Hematopoietic multipotent progenitor cell treated with erythropoietin and hydrocortisone succinate and interleukin-3 and kit ligand, for 4 days (in vitro differentiated cells): ENCODE measurements around the gene PEX12.
A peak's percentile ranks its signal among the peaks of the same experiment; 100 is the strongest.
"Not testable (repeated sequence)": the region's sequence is repeated elsewhere in the genome, so short reads cannot be mapped to it uniquely, and the experiment has no call there.

ENCODE experiments used
- DNase-seq: peaks from one replicate; pipeline ENCODE4 v3.0.0-alpha.2; 2015

PEX12 gene

GRCh38 chr17:35577830-35578196 lies 558 bp downstream of the PEX12 start:
- DNase-seq = peak; percentile 27

DNA sequence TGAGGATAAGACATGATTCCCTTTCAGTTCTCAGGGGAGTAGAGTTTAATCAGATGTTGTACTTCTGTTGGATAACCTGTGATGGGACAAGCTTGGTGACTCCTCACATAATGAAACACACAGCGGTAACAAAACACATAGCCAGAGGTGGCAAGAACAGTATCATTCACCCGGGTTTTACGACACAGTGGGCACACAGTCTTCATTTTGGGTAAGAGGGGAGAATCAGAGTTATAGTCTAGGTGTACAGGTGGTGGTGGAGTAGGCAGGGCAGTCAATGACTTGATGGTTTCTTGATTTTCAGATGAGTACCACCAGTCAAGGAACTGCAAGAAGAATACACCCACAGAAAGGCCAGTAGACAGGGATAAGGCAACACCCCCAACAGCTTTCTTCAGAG lies 2.6 kb downstream of the PEX12 start:
- DNase-seq = no peak

DNA sequence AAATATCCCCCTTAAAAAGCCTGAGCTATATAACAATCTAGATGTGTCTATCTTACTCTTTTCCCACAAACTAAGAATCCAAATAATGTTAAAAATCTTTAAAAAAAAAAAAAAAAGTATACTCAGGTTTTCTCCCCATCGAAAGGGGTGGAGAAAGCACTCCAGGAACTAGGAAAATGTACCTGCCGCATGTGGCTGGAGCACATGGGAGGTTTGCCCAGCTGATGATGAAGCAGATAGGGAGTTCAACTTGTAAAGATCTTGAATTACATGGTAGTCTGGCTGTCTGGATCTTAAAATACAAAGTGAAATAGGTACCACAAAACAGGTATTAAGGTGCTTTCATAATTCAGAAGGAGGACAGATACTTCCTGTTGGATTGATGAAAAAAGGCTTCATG lies 9.0 kb downstream of the PEX12 start:
- no peak for DNase-seq

- peak; percentile 70 for DNase-seq
Observed at GRCh38 chr17:35568561-35568960, 9.8 kb downstream of the PEX12 start.

GRCh38 chr17:35566968-35567367 lies 11.4 kb downstream of the PEX12 start:
- no peak for DNase-seq

DNA sequence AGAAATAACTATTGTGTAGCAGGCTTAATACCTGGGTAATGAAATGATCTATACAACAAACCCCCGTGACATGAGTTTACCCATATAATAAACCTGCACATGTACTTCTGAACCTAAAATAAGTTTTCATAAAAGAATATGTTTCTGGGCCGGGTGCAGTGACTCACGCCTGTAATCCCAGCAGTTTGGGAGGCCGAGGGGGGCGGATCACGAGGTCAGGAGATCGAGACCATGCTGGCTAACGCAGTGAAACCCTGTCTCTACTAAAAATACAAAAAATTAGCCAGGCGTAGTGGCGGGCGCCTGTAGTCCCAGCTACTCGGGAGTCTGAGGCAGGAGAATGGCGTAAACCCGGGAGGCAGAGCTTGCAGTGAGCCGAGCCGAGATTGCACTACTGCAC lies 15.2 kb downstream of the PEX12 start:
- DNase-seq = not testable (repeated sequence)

- DNase-seq = peak; percentile 99
Observed at GRCh38 chr17:35560703-35561102, 17.7 kb downstream of the PEX12 start, which contains the start of gene SLFN14. SLFN14 (minus strand) TSS chr17:35560819; CDS start chr17:35558062, 2,757 bp downstream.

- DNase-seq = peak; percentile 79
Observed at GRCh38 chr17:35559495-35560210, 18.7 kb downstream of the PEX12 start.

DNA sequence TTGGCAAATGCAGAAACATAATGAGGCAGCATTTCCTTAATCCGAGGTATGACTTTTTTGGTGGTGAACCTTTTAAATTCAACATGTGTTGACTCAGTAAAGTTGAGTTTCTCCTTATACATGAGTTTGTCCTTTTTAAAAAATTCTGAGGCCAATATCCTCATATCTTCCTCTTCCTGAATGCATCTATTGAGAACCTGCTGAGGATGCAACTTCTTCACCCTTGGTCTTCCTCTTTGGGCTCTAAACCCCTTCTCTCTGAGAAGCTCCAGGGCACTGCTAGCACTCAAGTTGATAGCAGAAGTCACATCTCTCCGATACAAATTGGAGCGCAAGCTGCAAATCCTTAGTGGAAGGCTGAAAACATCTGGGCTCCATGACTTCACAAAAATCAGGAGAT lies 21.0 kb downstream of the PEX12 start:
- DNase-seq = no peak

DNA sequence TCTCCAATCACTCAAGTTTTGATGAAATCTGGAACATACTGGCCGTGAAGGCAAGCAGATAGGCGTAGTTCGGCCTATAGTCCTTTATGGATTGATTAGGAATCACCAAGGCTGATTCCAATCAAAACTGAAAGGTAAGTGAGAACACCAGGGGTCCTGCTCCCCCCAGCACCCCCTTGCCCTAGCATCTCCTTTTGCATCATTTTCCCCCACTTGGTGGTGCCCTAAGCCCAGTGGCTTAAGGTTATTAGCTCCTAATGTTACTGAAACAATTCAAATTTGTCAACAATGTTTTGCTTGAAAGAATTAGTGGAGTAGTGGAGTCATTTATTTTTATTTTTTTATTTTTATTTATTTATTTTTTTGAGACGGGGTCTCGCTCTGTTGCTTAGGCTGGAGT lies 22.7 kb downstream of the PEX12 start:
- peak; percentile 71 for DNase-seq

DNA sequence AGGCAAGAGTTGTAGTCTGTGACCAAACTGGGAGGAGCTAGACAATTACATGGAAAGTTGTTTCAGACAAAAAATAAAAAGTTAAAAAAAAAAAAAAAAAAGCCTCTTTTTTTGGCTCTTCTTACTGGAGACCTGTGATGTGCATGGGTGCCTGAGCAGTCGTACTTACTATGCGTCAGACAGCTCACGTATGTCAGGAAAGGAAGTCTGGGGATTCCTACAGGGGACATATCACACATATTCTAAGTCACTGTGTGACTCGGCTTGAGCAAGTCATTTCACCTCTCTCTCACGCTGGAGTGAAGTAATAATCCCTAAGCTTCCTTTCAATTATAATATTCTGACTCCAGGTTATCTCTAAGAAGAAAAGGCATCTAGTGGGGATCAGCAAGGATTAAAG lies 23.7 kb downstream of the PEX12 start:
- DNase-seq = no peak

- DNase-seq = no peak
Observed at GRCh38 chr17:35553310-35553709, 25.1 kb downstream of the PEX12 start.

DNA sequence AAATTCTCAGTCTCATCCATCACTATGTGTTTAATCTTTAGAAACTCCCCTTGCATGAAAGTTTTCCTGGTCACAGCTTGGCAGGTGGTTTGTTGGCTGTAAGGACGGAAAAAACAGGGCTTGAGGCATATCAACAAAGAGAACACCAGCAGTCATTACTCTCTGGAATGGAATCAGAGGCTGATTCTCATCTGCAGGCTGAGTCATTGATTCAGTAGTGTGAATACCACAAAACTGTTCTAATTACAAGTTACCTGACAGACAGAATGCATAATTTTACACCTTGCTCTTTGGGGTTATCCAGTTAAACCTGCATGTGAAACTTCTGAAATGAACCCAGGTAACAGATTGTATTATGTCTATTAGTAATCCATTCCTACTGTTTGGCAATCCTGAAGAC lies 29.4 kb downstream of the PEX12 start:
- no peak for DNase-seq

DNA sequence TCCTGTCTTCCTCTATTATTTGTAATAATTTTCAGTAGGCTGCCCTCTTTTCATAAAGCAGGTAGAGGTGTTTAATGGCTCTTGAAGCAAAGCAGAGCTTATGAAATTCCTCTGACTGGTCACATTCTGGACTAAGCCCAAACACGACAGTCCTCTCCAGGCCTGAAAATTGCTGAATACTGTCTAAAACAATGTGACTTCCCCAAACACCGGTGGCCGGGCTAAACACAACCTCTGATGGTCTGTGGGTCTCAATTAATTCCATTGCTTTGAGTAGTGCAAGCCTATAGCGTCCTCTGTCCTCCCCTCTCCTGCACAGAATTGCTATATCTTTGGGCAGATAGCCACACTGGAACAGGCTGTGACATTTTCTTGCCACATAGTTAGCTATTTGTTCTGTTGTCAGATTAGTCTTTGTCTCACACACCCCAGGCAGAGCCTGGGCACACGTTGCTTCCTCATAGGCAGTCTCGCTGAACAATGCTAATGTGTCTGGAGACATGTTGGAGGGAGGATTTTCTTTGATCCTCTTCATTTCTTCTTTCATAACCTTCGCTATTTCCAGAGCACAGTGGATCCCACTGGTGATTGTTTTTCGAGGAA lies 30.1 kb downstream of the PEX12 start:
- no peak for DNase-seq

DNA sequence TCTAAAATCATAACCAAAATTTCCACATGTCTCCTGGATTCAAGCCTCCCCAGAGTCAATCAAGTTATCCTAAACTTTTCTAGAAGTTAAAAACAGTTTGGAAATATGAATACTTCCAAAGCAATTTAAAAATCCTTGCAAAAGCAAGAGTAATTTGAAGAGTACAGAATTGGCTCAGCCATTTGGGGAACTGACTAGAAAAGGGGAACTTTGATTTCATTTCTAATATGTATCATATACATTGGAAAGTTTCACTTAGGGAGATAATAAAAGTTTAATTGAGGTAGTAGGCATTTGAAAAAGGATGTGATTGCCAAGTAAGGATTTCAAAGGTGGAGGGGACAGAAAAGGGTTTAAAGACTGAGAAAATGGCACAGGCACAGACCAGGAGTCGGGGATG lies 31.9 kb downstream of the PEX12 start:
- no peak for DNase-seq

GRCh38 chr17:35545150-35545549 lies 33.2 kb downstream of the PEX12 start:
- DNase-seq = no peak

DNA sequence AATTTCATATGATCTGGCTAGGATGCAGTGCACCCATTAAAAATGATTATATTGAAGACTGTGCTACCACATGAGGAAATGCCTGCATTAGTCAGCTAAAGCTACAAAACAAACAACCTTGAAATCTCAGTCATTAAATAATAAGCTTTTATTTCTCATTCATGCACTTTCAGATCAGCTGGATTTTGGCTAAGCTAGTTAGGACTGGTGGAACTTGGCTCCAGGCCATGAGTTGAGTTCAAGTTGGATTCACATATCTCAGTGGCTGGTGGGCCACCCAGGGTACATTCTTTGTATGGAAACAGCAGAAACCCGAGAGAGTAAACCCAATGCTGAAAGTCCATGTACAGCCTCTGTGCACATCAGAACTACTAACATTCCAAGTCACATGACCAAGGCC lies 34.5 kb downstream of the PEX12 start:
- DNase-seq = no peak

DNA sequence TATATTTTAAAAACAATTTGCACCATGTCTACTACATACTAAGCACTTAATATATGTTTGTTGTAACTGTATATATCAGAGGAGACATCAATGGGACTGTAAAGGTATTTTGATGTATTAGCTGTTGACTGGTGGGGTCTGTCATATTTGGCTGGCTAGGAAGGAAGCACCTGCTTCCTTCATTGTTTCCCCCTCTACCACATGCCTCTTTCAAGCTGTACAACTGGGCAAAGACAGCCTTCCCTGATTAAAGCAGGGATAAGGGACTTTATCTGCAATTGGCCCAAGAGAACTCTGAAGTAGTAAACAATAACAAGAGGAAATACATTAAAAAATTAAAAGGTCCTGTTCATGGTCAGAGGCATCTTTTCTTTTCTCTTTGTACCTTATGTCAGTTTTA lies 35.4 kb downstream of the PEX12 start:
- peak; percentile 47 for DNase-seq

DNA sequence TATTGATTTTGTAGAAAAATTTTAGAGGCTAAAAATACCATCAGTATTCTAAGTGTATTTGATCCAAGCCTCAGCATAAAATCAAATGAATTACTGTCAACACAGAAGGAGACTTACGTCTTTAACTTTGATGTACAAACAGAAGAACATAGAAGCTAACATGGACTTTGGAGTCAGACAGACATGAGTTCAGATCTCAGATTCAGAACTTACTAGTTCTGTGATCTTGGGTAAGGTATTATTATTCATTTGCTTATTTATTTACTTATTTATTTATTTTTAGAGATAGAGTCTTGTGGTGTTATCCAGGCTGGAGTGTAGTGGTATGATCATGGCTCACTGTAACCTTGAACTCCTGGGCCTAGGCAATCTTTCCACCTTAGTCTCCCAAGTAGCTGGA lies 36.9 kb downstream of the PEX12 start:
- no peak for DNase-seq

- DNase-seq = peak; percentile 77
Observed at GRCh38 chr17:35540589-35541404, 37.6 kb downstream of the PEX12 start.

DNA sequence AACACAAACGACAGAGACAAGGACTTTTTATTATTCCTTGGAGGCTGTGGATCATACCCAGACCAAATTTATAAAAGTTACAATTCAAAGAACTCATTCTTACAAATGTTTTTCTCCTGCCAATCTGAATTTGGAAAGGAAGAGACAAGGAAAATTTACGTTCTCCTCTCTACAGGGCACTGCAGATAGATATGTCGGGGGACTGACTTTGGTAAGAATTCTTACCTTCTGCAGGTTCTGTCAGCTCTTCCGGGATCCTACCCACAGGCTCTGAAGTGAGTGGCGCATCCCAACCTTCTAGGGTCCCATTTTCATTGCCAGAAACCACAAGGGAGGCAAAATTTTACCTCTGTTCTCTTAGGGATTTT lies 38.7 kb downstream of the PEX12 start:
- no peak for DNase-seq

- peak; percentile 67 for DNase-seq
Observed at GRCh38 chr17:35537601-35538141, 40.7 kb downstream of the PEX12 start, which contains the start of gene SLFN12L. SLFN12L (minus strand) TSS chr17:35537678; CDS start chr17:35522364, 15,314 bp downstream.

DNA sequence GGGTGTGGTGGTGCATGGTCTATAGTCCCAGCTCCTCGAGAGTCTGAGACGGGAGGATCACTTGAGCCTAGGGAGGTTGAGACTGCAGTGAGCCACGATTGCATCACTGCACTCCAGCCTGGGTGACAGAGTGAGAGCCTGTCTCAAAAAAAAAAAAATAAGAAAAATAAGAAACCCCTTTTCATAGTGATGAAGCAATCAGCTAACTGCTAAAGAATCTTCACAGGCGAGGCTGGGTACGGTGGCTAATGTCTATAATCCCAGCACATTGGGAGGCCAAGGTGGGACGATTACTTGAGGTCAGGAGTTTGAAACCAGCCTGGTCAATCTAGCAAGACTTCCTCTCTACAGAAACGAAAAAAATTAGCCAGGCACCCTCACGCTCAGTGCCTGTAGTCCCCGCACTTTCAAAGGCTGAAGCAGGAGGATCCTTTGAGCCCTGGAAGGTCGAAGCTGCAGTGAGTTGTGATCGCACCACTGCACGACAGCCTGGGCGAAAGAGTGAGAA lies 41.7 kb downstream of the PEX12 start:
- DNase-seq = peak; percentile 39
